HCT116 (cell line): ENCODE results near the gene IL15RA. TPM values are rescaled to one million over a fixed set of nuclear protein-coding genes. Genes with fewer than 3 reads are reported as not detected.

Source experiments
- ATAC-seq: fragments of 200-7000 bp; cut with Tn5 transposase; 2 replicates; pipeline ENCODE4 v1.9.1; 2020; ENCODE audit warnings: mild to moderate bottlenecking, moderate library complexity
- BruUV-seq: library from RNA; stranded (reverse); fragments of 400-500 nt; replicated peaks from 2 replicates; lab custom pipeline; 2021; lab: Mats Ljungman, UMichigan
- CTCF ChIA-PET: fragments of 300-600 bp; sonication (Branson Sonifier 250); formaldehyde crosslinking; loops from one replicate; lab custom pipeline; 2021; ENCODE audit warnings: antibody characterized with exemption; lab: Charles Lee
- POLR2A ChIA-PET: fragments of 300-600, 350-600 bp; sonication (Branson Sonifier 250); formaldehyde crosslinking; loops from one replicate; lab custom pipeline; 2021; ENCODE audit warnings: antibody characterized with exemption; lab: Charles Lee
- RAD21 ChIA-PET, 2 experiments: fragments of 300-600 bp; sonication (Branson Sonifier 250); formaldehyde crosslinking; loops; one replicate each; lab custom pipeline; 2023; ENCODE audit warnings: low total read pairs in 2 of 2; ENCODE audit not compliant: uncharacterized antibody in 2 of 2, unreplicated experiment in 2 of 2, low non-redundant PET in 1 of 2; lab: Charles Lee
- DNase-seq: peaks from one replicate; pipeline ENCODE4 v3.0.0-alpha.2; 2010; ENCODE audit warnings: low read depth, low spot score
- H2AFZ ChIP-seq: fragments of 200-600 bp; shearing (Covaris generic), sonication (generic); 2 replicates; pipeline ENCODE4 v1.6.1; 2017; ENCODE audit warnings: low read depth, mixed run types, mixed read lengths, antibody characterized with exemption, low read length; ENCODE audit not compliant: poor library complexity, severe bottlenecking
- H3K27ac ChIP-seq: 2 replicates; pipeline ENCODE4 v1.5.1; 2012; ENCODE audit warnings: low read depth, low read length
- H3K27me3 ChIP-seq: fragments of 200-600 bp; sonication (generic); 2 replicates; pipeline ENCODE4 v1.6.1; 2016; ENCODE audit warnings: mixed run types, low read length, mixed read lengths; ENCODE audit not compliant: insufficient read depth
- H3K36me3 ChIP-seq, 2 experiments: fragments of 200-500 bp in 1 of 2; fragments of 200-600 bp in 1 of 2; sonication (Bioruptor generic) in 1 of 2; sonication (generic) in 1 of 2; 2 replicates each; pipeline versions ENCODE4 v1.5.1 to v1.6.1; 2014 to 2016; ENCODE audit warnings: low read length in 2 of 2, inconsistent platforms in 1 of 2, mixed read lengths in 1 of 2, mixed run types in 1 of 2; ENCODE audit not compliant: insufficient read depth in 2 of 2, control insufficient read depth in 1 of 2
- H3K4me1 ChIP-seq, 2 experiments: fragments of 200-600 bp in 1 of 2; sonication (generic) in 1 of 2; 2 replicates each; pipeline versions ENCODE4 v1.5.1 to v1.6.1; 2012 to 2017; ENCODE audit warnings: low read length in 2 of 2, inconsistent platforms in 1 of 2, mild to moderate bottlenecking in 1 of 2, mixed read lengths in 1 of 2, mixed run types in 1 of 2, moderate library complexity in 1 of 2; ENCODE audit not compliant: insufficient read depth in 2 of 2, control insufficient read depth in 1 of 2
- H3K4me2 ChIP-seq: fragments of 200-600 bp; sonication (generic); 2 replicates; pipeline ENCODE4 v1.6.1; 2017; ENCODE audit warnings: mixed run types, low read length, mixed read lengths
- H3K4me3 ChIP-seq, 2 experiments: fragments of 200-600 bp in 1 of 2; sonication (generic) in 1 of 2; replicated peaks in 1 of 2; 2 replicates each; pipeline ENCODE4 v1.5.1; 2011 to 2016; ENCODE audit warnings: low read length in 2 of 2, control low read depth in 1 of 2, low read depth in 1 of 2, mild to moderate bottlenecking in 1 of 2, mixed read lengths in 1 of 2, mixed run types in 1 of 2
- H3K79me2 ChIP-seq: fragments of 200-600 bp; sonication (generic); 2 replicates; pipeline ENCODE4 v1.6.1; 2017; ENCODE audit warnings: mild to moderate bottlenecking, mixed run types, low read length, moderate library complexity, mixed read lengths; ENCODE audit not compliant: insufficient read depth
- H3K9ac ChIP-seq: fragments of 200-600 bp; sonication (generic); 2 replicates; pipeline ENCODE4 v1.6.1; 2016; ENCODE audit warnings: low read length, mixed read lengths
- H3K9me2 ChIP-seq: fragments of 200-600 bp; sonication (generic), shearing (Covaris generic); 2 replicates; pipeline ENCODE4 v1.6.1; 2017; ENCODE audit warnings: mixed run types, mild to moderate bottlenecking, moderate library complexity; ENCODE audit not compliant: insufficient read depth
- H3K9me3 ChIP-seq, 2 experiments: fragments of 200-500 bp in 1 of 2; fragments of 200-600 bp in 1 of 2; sonication (Bioruptor generic) in 1 of 2; sonication (generic) in 1 of 2; 2 replicates each; pipeline ENCODE4 v1.6.1; 2014 to 2017; ENCODE audit warnings: low read length in 2 of 2, mixed read lengths in 2 of 2, inconsistent platforms in 1 of 2, low read depth in 1 of 2, mild to moderate bottlenecking in 1 of 2, mixed run types in 1 of 2, moderate library complexity in 1 of 2; ENCODE audit not compliant: control insufficient read depth in 1 of 2, insufficient read depth in 1 of 2
- H4K20me1 ChIP-seq: fragments of 200-600 bp; sonication (generic), shearing (Covaris generic); 2 replicates; pipeline ENCODE4 v1.6.1; 2017; ENCODE audit warnings: mixed run types, mild to moderate bottlenecking, moderate library complexity; ENCODE audit not compliant: insufficient read depth
- CTCF ChIP-seq, 3 experiments: fragments of 200-600 bp in 1 of 3; sonication (generic) in 1 of 3; IDR thresholded peaks in 2 of 3; conservative IDR thresholded peaks in 1 of 3; 2 replicates each; pipeline ENCODE4 v1.5.1; 2012 to 2017; ENCODE audit warnings: low read depth in 2 of 3, low read length in 2 of 3, antibody characterized with exemption in 1 of 3, borderline replicate concordance in 1 of 3, control low read depth in 1 of 3, mild to moderate bottlenecking in 1 of 3, mixed read lengths in 1 of 3, mixed run types in 1 of 3, moderate library complexity in 1 of 3; ENCODE audit not compliant: insufficient read depth in 1 of 3
- EGR1 ChIP-seq: IDR thresholded peaks from 2 replicates; pipeline ENCODE4 v1.6.1; 2012; ENCODE audit warnings: low read depth
- EZH2 ChIP-seq: fragments of 200-600 bp; sonication (generic); IDR thresholded peaks from 2 replicates; pipeline ENCODE4 v1.6.1; 2017; ENCODE audit warnings: antibody characterized with exemption, mixed run types
- JUND ChIP-seq: IDR thresholded peaks from 2 replicates; pipeline ENCODE4 v1.6.1; 2012
- SRF ChIP-seq: IDR thresholded peaks from 2 replicates; pipeline ENCODE4 v1.6.1; 2012; ENCODE audit warnings: low read depth
- TCF7L2 ChIP-seq: IDR thresholded peaks from 2 replicates; pipeline ENCODE4 v1.7.0; 2011; ENCODE audit warnings: borderline replicate concordance, inconsistent platforms; ENCODE audit not compliant: insufficient read depth, insufficient read length; ENCODE audit errors: extremely low read depth
- ZBTB33 ChIP-seq: IDR thresholded peaks from 2 replicates; pipeline ENCODE4 v1.6.1; 2011; ENCODE audit warnings: mild to moderate bottlenecking, low read length, moderate library complexity; ENCODE audit not compliant: insufficient replicate concordance; ENCODE audit errors: extremely low read depth
- intact Hi-C: fragments of 100-400 bp; cut with micrococcal nuclease; formaldehyde crosslinking; loops from 2 replicates; pipeline ENCODE4 v1.10.0; 2022
- total RNA-seq: library from RNA; stranded (reverse); gene quantifications from one replicate; pipeline ENCODE4 v1.2.1, GENCODE V29; 2021; ENCODE audit not compliant: unreplicated experiment
- TF ChIP-seq, protein P1 (sequence below): IDR thresholded peaks from 2 replicates; pipeline ENCODE4 v1.6.1; 2012
- TF ChIP-seq, protein P2 (sequence below): IDR thresholded peaks from 2 replicates; pipeline ENCODE4 v1.6.1; 2012

IL15RA gene
- total RNA-seq, 1 experiment from 2014 or later: 10.5 TPM

- Histone ChIP-seq H3K4me1 (no peaks in the 10 kb centered on the region), H3K9me2 (no peaks in the 10 kb centered on the region), H3K79me2 (no peaks in the 10 kb centered on the region; the same call in 1 of the 2 replicates), H3K9me3 (no peaks in the 10 kb centered on the region), H3K27ac (no peak overlapping the region), H4K20me1 (no peaks in the 10 kb centered on the region), H3K4me2 (no peak overlapping the region), H3K27me3 (no peaks in the 10 kb centered on the region), H2AFZ (no peak overlapping the region), H3K4me3 (no peak overlapping the region), H3K9ac (no peak overlapping the region), H3K36me3 (peaks cover 4 to 18% of the 10 kb centered on the region in 2 experiments; a peak in 3 of 4 replicates)
- BruUV-seq: no TSS peak
- DNase-seq (no peak), ATAC-seq (no peak)
- RAD21 ChIA-PET: interaction anchor here in 1 of 2 experiments (0.6 kb wide), 1 partner anchor 25 kb away, joined by 3 read pairs; no protein-coding TSS in a partner anchor
- POLR2A ChIA-PET: no interaction called here
- intact Hi-C loops: no loop called here
- TF ChIP-seq ZBTB33: no peak
- TF ChIP-seq, protein P1, sequence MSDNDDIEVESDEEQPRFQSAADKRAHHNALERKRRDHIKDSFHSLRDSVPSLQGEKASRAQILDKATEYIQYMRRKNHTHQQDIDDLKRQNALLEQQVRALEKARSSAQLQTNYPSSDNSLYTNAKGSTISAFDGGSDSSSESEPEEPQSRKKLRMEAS: no peak
- no peak for TF ChIP-seq CTCF (IDR thresholded peaks at IDR 0.05 in 2 of 3, conservative IDR thresholded peaks at IDR 0.05 in 1 of 3; ENCODE audit: borderline replicate concordance in 1 of 3, insufficient read depth in 1 of 3, low read depth in 2 of 3, low read length in 2 of 3)
- no peak for TF ChIP-seq TCF7L2
- TF ChIP-seq JUND: no peak
- TF ChIP-seq, protein P2, sequence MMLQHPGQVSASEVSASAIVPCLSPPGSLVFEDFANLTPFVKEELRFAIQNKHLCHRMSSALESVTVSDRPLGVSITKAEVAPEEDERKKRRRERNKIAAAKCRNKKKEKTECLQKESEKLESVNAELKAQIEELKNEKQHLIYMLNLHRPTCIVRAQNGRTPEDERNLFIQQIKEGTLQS: no peak
- TF ChIP-seq SRF: no peak
- no peak for TF ChIP-seq EZH2
- TF ChIP-seq EGR1: no peak
- CTCF ChIA-PET: no interaction called here
Measured at GRCh38 chr10:5905854-5906507, 71.4 kb downstream of the IL15RA start.
